M059J (cell line): ENCODE results near the gene CDSN. TPM values are rescaled to one million over a fixed set of nuclear protein-coding genes. Genes with fewer than 3 reads are reported as not detected.

Experiments used
- DNase-seq: peaks from one replicate; pipeline ENCODE4 v3.0.0-alpha.2; 2012; ENCODE audit warnings: low read depth
- total RNA-seq: library from RNA; depleted of rRNA; stranded (reverse); fragments of >200 nt; shearing (Covaris generic); gene quantifications from 2 replicates; pipeline ENCODE4 v1.2.3, GENCODE V29; 2014

Gene CDSN
- total RNA-seq, 1 experiment from 2014 or later = not detected

GRCh38 chr6:31144970-31145340 lies 24.7 kb upstream of the CDSN start:
- DNase-seq = no peak

GRCh38 chr6:31144296-31144969 lies 24.2 kb upstream of the CDSN start:
- no peak for DNase-seq

DNA sequence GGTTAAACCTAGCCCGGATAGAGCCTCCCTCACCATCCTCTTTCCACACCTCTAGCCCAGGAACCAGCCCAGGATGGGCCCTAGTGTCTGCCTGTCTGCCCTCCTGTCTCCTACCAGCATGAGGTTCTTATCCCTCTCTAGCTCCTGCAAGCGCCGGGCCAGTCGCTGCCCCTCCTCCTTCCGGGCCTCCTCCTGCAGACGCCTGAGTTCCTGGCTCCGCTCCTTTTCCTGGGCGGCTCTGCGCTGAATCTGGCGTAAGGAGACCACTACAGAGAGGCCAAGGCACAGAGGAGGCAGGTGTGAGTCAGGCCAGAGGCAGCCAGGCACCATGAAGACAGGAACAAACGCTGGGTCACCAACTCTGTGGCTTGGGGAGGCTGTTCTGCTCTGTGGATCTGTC lies 22.9 kb upstream of the CDSN start:
- DNase-seq = peak; percentile 86

DNA sequence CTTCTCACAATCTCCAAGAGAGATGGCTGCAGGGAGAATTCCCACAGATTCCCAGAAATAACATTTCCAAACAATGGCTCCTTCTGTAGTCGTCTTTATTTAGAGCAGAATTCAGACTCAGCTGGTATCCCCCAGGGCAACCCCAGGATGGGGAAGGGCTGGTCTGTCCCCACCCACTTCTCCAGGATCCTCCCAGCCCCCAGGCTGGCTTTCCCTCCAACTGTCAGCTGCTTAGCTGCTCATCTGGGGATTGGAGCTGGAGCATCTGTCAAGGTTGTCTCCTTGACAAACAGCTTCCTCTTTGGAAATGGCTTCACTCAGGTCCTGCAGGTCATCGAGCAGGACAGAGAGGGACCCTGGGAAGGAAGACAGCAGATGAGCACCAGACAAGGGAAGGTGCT lies 22.1 kb upstream of the CDSN start:
- no peak for DNase-seq

- no peak for DNase-seq
Measured at GRCh38 chr6:31140643-31141042, 20.4 kb upstream of the CDSN start.

- DNase-seq = peak; percentile 53
Measured at GRCh38 chr6:31139599-31139998, 19.4 kb upstream of the CDSN start.

GRCh38 chr6:31138982-31139381 lies 18.7 kb upstream of the CDSN start, which contains the start of gene PSORS1C2:
Gene PSORS1C2, minus strand, starts transcription at chr6:31139066. Its CDS starts 40 bp downstream, at chr6:31139026.
- DNase-seq = no peak

DNA sequence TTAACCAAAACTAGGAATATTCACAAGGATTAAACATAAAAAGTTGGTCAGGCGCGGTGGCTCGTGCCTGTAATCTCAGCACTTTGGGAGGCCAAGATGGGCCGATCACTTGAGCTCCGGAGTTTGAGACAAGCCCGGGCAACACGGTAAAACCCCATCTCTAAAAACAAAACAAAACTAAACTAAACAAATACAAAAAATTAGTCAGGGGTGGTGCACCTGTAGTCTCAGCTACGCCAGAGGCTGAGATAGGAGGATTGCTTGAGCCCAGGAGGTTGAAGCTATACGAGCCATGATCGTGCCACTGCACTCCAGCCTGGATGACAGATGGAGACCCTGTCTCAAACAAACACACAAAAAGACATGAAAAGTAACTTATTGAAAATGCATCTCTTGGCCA lies 15.5 kb upstream of the CDSN start:
- DNase-seq = no peak

DNA sequence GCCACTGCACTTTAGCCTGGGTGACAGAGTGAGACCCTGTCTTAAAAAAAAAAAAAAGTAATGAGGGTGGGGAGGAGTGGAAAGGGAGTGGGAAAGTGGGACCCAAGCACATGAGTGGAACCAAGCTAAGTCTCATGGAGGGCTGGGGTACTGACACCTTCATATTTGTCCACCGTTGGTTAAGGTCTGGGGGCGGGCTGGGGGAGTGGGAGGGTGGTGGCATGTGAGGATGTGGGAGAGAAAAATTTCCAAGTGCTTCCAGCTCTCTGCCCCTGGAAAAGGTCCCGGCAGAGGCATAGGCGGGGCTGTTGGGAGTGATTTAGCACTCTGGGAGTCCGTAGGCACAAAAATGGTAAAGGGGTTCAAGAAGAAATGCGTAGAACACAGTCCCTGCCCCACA lies 12.6 kb upstream of the CDSN start:
- DNase-seq = no peak

DNA sequence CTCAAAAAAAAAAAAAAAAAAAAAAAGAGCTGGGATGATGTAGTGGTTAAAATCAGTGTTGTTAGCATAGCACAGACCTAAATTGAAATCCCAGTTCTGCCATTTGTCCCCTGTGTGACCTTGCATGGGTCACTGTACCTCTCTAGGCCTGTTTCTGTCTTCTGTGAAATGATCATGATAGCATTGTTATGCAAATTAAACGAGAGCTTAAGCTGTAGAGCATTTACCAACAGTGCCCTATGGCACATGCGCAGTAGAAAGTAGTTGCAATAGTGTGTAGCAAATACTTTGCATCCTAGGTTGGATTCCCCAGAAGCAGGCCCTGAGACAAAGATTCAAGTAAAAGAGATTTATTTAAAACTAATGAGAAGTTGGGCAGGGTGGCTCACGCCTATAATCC lies 11.3 kb upstream of the CDSN start:
- no peak for DNase-seq

DNA sequence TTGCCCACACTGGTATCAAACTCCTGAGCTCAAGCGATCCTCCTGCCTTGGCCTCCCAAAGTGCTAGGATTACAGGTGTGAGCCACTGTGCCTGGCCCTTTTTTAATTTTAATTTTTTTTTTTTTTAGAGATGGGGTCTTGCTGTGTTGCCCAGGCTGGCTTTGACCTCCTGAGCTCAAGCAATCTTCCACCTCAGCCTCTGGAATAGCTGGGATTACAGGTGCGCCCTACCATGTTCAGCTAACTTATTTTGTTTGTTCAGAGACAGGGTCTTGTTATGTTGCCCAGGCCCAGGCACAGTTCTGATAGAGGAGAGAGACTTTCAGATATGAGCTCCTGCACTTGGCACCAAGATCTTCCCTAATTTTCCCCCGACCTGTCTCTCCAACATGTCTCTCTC lies 10.5 kb upstream of the CDSN start:
- DNase-seq = no peak

GRCh38 chr6:31129130-31129529 lies 8.9 kb upstream of the CDSN start:
- no peak for DNase-seq

- DNase-seq = peak; percentile 66
Measured at GRCh38 chr6:31128093-31128676, 7.9 kb upstream of the CDSN start.

DNA sequence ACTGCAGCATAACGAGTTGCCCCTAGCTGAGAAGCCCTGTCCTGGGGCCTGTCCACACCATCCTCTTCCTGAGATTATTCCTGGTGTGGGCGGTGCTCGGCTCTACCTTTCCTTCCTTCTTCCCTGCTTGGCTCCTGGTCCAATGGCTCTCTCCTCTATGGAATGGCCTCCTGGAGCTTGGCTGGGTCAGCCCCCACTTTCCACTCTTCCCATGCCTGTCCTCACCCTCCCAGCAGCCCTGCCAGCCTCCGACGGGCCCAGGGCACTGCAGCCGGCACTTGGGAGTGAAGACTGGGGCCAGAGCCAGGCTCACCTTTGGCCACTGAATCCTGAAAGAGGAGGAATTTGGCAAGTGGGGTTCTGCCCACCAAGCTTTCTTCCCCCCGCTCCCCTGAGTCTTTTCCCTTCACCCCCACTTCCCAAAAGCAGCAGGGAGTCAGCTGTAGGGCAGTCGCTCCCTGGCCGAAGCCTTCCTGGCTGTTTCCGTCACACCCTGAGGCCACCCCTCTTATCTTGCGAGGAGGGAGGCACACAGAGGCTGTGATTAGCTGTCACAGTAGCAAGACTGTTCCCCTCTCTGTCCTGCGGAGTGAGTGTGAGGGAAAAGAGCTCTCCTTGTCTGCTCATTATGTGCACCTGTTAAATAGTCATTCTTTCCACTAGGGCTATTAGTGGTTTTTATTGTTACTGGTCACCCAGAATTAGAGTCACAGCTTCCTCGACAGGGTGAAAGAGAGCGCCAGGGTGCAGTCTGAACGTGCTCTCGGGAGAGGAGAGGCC lies 6.3 kb upstream of the CDSN start:
- DNase-seq = no peak

DNA sequence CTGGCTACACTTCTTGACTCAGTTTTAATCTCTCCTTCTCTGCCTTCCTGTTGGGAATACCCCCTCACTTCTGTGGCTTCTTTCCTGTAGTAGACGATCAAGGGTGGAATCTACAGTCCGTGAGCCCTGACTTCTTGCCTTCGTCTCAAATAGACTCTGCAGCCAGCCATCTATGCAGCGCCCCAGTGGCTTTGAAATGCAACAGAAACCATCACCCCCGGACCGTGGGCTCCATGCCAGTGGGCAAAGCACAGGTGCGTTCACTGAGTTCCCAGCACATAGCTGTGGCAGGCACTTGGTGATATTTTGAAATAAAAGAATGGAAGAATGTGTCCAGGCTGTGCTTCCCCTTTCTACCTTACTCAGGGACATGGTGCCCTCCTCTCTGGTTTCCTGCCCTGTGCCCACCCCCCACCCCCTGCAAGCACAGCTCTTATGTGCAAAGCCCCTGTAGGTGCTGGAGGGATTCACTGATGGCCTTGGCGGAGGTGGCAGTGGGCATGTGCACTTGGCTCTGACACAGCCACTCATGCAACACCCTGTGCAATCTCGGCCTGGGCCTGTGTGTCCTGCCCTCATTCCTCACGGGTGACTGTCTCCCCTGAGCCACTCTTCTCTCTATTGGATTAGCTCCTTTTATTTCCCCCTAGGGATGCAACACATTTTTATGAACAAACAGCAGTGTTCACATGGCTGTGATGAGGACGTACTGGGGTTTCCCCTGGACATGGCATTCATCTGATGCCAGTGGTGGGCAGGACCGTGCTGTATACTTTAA lies 5.5 kb upstream of the CDSN start:
- peak; percentile 71 for DNase-seq

- peak; percentile 83 for DNase-seq
Measured at GRCh38 chr6:31125162-31125561, 4.9 kb upstream of the CDSN start.

- peak; percentile 93 for DNase-seq
Measured at GRCh38 chr6:31122791-31123706, 2.8 kb upstream of the CDSN start.

GRCh38 chr6:31121131-31121790 lies 1.0 kb upstream of the CDSN start:
- no peak for DNase-seq

- DNase-seq = no peak
Measured at GRCh38 chr6:31118178-31118577, 2.1 kb downstream of the CDSN start.

DNA sequence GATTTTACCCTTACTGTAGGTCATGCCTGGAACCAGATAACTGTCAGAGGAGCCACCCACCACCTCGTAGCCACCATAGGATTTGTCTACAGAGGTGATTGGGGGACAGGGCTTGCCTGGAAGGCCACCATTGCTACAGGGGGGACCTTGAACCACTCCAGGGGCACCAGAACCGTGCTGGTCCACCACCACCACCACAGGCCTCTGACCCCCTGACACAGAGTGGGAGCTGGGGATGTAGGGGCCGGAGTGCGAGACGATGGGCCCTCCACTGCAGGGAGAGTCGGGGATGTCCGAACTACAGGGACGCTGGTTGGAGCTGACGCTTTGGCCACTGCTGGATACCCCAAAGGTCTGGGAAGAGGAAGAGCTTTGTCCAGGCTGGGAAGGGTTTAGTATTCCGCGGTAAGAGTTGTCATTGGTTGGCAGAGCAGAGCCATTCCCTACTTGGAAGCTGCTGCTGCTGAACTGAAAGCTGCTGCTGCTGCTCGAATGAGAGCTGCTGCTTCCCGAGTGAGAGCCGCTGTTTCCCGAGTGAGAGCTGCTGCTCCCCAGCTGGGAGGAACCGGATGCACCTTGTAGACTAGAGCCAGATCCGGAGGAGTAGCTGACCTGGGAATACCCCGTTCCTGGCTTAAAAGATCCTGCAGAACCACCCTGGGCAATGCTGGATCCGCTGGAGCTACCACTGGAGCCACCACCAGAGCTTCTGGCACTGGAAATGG lies 3.4 kb downstream of the CDSN start:
- no peak for DNase-seq
